Measurements from ENCODE around the gene GFAP.

DNA sequence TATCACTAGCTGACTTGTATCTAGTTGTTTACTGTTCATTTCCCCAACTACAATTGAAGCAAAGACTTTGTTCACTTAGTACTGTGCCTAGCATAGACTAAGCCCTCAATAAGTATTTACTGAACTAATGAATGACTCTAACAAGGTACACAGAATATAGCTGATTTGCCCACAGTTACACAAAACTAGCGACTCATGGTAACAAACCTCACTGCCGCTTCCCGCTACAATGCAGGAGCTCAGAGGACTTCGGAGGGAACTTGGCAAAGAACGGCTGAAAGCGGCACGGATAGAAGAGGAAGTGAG is 16.6 kb downstream of the GFAP start:
- TF ChIP-seq, protein P1, sequence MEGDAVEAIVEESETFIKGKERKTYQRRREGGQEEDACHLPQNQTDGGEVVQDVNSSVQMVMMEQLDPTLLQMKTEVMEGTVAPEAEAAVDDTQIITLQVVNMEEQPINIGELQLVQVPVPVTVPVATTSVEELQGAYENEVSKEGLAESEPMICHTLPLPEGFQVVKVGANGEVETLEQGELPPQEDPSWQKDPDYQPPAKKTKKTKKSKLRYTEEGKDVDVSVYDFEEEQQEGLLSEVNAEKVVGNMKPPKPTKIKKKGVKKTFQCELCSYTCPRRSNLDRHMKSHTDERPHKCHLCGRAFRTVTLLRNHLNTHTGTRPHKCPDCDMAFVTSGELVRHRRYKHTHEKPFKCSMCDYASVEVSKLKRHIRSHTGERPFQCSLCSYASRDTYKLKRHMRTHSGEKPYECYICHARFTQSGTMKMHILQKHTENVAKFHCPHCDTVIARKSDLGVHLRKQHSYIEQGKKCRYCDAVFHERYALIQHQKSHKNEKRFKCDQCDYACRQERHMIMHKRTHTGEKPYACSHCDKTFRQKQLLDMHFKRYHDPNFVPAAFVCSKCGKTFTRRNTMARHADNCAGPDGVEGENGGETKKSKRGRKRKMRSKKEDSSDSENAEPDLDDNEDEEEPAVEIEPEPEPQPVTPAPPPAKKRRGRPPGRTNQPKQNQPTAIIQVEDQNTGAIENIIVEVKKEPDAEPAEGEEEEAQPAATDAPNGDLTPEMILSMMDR (conservative IDR thresholded peaks at IDR 0.05 in 1 of 2, IDR thresholded peaks at IDR 0.05 in 1 of 2; ENCODE audit: low read depth in 1 of 2, low read length in 2 of 2): no peak
- TF ChIP-seq EZH2 (IDR thresholded peaks at IDR 0.05; ENCODE audit: low read length, missing control alignments): no peak
